Activated CD4-positive, alpha-beta T cell treated with anti-CD3 and anti-CD28 coated beads, Interleukin-2, amount 50 U/mL, for 1 hour (primary cell): ENCODE measurements around the gene CAMSAP2.
"Not testable (repeated sequence)": the region's sequence is repeated elsewhere in the genome, so short reads cannot be mapped to it uniquely, and the experiment has no call there.

ENCODE experiments used
- DNase-seq: peaks from one replicate; pipeline ENCODE4 v3.0.0-alpha.2; 2020

The CAMSAP2 gene

DNA sequence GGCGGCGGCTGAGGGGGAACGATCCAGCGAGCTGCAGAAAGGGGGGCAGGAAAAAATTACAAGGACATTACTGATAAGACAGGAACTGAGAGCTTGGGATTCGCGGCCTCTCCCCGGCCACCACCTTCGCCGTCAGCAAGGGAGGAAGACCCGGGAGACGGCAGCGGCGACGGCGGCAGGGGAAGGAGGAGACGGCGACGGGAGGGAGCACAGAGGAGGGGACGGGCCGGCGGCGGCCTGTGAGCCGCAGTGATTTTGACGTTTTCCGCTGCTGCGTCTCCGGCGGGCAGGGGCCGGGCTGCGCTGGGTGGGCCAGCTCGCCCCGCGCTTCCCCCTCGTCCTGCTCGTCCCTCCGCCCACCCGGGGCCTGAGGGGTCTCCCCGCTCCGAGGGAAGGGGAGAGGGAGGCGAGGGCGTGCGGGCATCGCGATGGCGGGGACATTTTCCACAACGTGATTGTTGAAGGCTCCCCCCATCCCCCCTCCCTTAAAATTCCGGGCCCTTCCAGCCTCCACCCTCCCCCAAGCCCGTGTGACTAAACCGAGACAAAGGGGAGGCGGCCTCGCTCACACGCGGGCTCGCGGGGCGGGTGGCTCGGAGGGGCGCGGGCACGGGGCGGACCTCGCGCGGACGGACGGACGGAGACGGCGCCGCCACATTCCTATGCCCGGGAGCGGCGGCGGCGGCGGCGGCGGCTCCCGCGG lies 407 bp downstream of the CAMSAP2 start:
- DNase-seq = peak; percentile 50

DNA sequence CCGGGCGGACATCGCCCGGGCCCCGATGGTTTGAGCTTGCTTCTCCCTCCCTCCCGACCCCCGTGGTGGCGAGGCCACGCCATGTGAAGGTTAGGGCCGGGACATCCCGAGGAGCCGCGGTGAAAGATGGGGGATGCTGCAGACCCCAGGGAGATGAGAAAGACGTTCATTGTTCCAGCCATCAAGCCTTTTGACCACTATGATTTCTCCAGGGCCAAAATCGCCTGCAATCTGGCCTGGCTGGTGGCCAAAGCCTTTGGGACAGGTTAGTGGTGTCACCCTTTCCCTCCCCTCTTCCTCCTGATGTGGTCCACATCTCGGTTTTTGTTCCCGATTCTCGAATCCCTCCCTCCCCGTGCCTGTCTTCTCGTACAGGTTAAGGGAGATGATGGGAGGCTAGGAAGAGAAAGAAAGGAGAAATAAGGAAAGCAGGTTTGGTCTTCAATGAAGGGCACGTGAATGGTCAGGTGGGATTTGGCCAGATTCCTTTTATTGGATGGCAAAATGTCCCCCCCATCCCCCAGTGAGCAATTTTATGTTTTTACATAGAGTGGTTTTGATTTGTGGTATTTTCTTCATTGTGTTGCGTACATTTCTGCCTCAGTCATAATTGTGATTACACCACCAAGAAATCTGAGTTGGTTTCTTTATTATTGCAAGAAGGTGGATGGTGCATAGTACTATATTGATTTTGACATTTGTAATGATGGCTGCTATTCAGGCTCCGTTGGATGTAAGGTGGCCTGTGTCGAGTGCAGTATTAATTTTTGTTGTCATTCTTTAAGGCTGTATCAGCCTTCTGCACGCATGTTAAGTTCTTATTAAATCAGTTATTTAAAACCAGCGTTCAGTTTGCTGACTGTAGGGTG lies 1.2 kb downstream of the CAMSAP2 start:
- no peak for DNase-seq

DNA sequence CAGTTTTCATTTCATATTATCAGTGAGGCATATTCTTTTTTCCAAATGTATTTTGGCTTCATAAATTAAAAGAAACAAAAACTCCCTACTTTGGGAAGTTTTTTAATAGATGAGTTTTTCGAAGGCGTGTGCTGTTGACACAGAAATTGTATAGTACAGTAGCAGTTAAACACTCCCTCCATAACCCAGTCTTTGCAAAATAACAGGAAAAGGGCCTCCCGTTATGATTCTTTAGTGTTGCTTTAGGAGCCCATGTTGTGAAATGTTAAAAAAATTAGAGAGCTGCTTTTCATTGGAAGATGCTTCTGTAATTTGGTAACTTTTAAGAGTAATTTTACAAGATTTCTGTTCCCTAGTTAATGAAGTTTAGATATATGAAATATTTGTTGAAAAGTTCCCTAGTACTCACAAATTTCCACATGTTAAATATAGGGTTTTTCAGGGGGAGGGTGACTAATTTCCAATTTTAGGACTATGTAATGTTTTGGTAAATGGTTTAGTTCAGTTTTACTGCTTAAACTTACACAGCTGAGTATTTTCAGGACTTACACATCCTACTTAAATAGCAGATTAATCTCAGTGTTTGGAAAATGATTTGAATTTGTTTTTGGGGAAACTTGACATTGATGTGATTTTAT lies 2.0 kb downstream of the CAMSAP2 start:
- DNase-seq = no peak

DNA sequence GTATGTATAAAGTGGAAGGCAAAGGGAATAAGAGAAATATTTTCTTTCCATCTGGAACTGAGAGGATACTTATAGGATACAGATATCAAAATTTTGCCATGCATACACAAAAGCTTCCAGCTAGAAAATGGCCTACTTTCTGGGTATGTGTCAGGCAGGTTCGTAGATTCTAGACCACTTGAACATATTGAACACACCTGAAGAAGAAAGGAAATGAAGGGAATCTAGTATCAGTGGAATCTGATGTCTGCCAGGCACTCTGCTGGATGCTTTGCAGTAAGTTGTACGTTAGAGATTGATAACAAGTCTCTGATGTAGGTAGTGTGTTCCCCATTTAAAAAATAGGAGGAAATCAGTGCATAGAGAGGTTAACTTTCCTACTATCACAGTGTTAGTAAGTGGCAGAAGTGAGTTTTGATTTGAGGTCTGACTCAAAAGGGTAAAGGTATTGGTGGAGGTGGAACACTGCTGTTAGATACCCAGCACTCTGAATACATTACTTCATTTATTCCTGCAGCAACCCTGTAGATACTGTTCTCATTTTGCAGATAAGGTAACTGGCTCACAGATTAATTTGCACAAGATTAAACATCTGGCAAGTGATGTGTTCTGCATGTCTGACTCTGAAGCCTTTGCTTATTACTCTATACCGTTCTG lies 3.0 kb downstream of the CAMSAP2 start:
- DNase-seq = no peak

DNA sequence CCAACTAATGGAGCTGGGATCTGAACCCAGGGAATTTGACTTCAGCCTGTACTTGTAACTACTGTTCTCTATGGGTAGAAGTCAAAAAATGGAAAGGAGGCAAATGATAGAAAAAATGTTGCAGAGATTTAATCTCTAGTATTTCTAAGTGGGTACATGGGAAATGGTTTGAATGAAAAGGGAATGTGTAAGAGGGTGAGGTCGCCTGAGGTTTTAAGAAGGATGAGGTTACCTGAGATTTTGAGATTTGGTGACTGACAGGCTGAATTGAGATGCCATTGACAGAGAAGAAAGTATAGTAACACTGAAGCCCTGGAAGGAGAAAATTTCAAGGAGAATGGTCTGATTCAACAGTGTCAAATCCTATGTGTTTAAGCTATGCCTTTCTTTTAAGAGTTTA lies 5.5 kb downstream of the CAMSAP2 start:
- DNase-seq = no peak

DNA sequence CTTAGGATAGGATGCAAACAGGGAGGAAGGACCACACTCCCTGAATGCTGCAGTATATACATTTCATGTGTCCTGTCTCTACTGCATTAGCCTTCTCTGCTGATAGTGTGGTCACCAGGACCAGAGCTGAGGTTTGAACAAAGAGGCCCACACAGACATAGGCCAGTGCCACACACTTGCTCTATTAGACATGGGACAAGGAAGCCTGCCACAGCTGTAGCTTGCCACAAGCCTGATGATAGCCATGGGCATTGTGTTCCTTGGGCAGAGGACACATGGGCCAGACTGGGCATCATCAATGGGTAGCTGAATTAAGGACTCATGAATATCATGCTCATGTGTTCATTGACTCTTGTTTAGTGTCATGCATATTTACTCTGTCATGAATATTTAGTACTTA lies 10.4 kb downstream of the CAMSAP2 start:
- DNase-seq = no peak

DNA sequence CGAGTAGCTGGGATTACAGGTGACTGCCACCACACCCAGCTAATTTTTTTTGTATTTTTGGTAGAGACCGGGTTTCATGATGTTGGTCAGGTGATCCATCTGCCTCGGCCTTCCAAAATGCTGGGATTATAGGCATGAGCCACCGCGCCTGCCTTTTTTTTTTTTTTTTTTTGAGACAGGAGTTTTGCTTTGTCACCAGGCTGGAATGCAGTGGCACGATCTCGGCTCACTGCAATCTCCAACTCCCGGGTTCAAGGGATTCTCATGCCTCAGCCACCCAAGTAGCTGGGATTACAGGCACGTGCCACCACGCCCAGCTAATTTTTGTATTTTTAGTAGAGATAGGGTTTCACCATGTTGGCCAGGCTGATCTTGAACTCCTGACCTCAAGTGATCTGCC lies 12.1 kb downstream of the CAMSAP2 start:
- DNase-seq = not testable (repeated sequence)

DNA sequence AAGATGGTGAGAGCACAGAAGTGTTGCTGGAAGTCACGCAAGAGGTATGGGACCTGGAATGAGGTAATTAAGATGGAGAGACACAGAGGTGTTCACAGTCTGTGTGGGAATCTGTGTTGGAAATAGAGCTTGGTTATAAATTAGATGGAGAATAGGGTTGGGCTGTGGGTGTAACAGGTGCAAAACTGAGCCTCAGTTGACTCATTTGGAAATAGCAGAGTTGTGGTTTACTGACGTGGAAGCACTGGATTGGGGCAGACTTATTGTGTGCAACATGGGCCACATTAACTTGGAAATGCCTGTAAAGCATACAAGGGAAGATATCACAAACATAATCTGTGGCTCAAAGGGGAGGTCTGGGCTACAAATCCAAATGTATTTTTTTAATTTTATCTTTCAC lies 13.0 kb downstream of the CAMSAP2 start:
- no peak for DNase-seq

DNA sequence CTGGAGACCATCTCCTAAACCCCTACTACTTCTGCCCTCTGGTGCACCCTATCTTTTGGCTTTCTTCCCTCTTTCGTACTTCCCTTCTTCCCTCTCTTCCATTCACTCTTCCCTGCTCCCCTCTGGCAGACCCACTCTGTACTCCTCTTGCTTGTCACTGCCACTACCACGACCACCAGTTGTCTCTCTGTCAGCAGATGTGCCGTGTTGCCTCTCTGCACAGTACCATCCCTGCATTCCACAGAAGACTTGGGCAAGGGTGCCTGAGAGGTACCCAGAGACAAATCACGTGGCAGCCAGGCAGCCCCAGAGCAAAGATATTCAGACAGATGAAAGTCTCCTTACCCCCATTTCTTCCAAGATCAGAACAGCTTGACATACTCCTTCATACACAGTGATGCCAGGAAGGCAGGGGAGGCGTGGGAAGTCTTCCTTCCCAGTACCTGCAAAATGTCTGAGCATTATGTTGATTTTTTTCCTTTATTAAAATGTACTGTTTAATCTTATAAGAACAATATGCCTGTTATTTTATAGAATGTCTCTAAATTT lies 15.0 kb downstream of the CAMSAP2 start:
- no peak for DNase-seq

DNA sequence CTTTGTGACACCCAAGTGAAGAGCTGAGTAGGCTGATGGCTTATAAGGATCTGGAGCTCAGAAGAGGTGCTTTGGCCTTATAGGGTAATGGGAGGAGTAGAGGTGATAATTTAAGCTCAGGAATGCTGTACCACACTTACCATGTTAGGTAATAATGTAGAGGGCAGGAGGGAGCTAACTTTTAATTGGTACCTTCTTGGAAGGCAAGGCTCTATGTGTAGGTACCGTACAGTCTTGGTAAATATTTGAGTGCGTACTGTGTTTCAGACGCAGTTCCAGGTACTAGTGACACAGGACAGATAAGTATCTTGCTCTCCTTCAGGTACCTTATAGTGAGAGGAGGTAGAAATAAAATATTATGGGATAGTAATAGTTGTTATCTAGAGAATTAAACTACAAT lies 16.8 kb downstream of the CAMSAP2 start:
- DNase-seq = no peak

DNA sequence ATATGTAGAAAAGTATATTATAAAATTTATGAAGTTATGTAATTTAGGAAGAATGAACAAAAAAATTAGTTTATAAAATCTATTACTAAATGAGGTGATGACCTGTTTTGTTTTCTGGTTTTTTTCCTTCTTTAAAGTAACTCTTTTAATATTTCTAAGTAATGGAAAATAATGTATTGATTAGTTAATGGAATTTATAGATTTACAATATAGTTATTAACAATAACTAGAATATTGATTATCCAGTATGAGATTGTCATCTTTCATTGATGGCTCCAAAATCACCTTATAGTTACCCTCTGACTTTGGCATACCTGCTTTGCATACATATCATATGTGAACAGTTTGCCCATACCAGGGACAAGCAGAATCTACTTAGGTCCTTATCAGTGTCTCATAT lies 23.4 kb downstream of the CAMSAP2 start:
- DNase-seq = no peak

DNA sequence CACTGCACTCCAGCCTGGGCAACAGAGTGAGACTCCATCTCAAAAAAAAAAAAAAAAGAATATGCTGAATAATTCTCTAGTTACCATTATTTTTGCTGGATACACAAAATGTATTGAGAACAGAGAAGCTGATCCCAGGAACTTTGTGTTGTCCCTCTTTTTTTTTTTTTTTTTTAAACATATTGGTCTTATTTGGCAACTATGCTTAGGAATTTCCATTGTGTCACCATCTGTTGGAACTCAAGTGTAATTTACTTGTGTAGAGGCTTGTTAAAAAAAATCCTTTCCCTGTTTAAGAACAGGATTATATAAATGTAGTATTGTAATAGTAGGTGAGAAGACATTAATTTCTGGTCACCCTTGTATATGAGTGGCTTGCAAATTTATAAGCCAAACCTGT lies 28.6 kb downstream of the CAMSAP2 start:
- DNase-seq = no peak

DNA sequence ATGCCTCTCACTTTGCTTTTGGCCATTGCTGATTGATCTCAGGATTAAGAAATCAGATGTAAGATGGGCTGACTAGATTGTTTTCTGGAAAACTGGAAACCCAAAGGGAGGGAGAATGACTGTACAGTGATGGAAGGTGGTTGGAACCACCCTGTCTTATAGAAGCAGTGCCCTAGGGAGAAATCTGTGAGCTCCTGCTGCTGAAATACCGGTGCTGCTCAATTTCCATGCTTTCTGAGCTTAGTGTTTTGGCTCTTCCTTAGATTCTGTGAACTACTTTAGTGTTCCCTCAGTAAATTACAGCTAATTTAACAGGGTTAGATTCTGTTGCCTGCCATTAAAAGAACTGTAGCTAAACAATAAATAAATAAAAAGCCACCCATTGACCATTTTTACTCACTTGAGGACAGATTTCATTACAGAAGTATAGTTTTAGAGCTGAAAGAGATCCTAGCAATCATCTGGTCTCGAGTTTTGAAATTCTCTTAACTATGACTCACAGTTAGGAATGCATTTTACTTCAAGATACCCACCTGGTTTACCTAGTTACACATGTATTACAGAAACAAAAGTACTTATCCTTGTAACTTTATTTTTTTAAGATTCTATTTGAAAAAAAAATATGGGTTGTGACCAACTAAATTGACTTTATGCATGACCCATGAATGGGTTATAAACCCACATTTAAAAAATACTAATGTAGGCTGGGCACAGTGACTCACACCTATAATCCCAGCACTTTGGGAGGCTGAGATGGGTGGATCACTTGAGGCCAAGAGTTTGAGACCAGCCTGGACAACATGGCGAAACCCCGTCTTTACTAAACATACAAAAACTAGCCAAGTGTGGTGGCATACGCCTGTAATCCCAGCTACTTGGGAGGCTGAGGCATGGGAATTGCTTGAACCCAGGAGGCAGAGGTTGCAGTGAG lies 33.2 kb downstream of the CAMSAP2 start:
- DNase-seq = no peak

DNA sequence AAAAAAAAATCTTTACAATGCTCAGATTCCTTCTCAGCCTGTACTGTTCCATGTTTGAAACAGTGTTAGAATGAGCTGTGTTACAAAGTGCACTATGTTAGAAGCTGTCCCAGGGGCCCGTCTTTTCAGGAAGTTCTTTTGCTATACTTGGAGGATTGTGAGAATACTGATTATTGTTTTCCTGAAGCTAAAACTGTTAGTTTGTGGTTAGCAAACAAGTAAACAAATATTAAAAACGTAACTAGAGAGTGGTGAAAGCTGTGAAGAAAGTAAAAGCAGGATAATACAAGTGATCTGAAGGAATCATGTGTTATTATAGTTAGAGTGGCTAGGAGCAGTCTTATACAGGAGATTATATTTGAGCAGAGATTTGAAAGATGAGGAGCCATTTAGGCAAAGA lies 35.6 kb downstream of the CAMSAP2 start:
- DNase-seq = no peak

DNA sequence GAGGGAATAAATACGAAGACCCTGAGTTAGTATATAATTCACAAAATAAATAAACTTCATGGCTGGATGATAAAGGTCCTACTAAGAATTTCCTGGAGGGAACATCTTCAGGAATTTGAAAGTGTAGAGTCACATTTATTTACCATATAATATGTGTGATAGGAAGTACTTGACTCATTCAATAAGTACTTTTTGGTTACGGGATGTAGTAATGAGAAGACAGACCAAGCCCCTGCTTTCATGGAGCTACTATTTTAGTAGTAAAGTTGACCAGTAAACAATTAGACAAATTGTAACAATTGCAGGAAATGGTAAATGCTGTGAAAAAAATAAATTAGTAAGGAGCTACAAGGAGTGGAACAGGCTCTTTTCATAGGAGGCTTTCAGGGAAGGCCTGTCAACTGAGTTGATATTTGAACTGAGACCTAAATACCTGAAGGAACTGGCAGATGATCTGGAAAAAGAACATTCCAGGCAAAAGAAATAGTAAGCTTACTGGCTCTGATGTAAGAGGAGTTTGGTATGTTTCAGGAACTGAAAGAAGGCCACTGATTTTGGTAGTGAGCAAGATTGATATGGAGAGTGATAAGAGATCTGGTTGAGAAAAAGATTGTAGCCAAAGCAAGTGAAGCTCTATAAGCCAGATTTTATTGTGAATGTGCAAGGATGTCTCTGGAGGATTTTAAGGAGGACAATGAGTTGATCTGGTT lies 36.2 kb downstream of the CAMSAP2 start:
- DNase-seq = no peak

DNA sequence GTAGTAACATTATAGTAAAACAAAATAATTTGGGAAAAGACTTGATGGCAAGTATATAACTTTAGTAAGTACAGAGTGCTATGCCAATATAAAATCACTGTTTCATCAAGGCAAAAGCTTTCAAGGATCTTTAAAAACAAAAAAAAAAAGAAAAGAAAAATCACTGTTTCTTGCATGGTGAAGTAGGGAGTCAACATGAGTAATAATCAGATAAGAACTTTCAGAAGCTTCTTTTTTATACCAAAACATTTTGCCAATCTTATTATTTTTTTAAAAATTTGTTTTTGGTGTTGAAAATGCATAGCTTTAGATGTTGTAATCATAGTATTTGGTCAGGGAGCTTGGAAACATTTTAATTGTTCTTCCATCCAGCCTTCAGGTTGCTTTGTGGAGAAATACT lies 37.2 kb downstream of the CAMSAP2 start:
- DNase-seq = no peak

DNA sequence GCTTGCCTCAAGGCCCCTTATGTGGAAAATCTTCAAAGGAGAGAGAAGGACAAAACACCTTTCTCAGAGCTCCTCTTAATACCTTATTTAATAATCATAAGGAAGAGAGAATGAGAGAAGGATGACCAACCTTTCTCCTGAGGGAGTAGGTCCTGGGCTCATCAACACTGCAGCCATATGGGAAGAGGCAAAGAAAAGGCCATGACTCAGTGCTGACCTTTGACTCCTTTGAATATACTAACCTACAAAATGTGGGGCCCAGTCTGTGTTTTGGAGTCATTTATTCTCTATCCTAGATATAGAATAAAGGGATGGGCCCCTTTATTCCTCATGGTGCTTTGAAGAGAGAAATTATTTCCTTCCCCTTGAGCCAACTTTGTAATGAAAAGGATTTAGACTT lies 38.3 kb downstream of the CAMSAP2 start:
- no peak for DNase-seq

DNA sequence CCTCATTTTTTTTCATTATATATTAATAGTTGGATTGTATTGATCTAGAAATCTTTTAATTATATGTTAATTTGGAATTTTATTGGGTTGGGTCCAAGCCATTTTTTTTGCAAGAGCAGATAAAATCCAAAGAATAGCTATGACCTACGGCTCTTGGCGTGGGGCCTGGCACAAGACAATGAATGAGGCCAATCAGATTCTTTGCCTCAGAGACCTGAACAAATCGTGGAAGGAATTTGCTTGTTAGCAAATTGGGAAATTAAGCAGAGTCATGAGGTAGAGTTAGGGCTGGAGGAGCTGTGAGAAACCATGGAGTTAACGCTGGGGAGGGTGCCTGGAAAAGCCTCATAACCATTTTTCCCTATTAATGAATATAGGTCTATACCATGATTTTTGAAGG lies 40.1 kb downstream of the CAMSAP2 start:
- no peak for DNase-seq

DNA sequence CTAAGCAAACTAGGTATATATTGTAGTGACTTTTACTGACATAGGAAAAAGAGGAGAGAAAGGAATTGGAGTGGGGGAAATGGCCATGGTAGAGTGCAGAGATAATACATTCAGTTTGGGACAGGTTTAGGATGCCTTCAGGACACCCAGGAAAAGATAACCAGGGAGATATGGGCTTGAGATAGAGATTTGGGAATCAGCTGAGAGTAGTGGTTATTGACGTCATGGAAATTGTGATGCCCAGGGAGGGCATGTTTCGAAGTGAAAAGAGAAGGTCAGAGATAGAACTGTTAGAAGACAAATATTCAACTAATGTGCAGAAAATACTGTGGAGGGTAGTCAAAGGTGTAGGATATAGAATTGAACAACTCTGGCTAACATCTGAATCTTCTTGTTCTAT lies 40.6 kb downstream of the CAMSAP2 start:
- DNase-seq = no peak

DNA sequence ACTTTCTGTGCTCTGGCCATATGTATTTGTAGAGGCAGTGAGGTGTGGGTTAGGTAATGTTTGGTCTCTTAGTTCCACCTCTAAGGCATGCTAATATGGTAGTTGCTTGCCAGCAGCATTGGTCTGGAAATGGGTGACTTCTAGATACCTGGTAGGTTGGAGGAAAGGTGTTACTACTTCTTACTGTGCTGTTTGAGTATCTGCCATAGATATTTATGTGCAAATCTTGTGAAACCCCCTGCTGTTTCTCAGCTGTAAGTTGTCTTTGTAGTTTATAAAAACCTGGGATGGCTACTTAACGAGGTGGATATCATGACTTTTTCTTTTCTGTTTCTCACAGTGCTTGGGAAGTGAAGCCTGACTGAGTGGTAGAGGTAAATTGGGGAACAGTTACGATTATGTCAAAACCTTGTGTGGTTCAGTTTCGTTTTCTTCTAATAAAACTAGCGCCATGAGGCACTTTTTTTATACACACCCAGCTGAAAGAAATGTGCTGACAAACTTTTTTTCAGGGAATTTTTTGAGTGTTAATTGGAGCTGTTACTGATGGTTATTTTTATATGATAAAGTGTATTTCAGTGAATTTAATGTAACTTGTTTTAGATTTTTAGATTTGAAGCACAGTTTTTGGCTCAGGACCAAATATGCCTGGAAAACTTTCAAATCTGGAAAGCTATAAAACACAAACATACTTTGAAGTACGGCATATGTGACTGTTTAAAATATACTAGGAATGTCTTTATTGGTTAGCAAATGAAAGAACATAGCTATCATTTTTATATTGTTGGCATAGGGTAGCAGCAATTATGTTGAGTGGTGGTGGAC lies 42.1 kb downstream of the CAMSAP2 start:
- no peak for DNase-seq
